Iris pigment epithelial cell (primary cell): ENCODE results near the gene PNKD.
A peak's percentile ranks its signal among the peaks of the same experiment; 100 is the strongest.
"Not testable (repeated sequence)": the region's sequence is repeated elsewhere in the genome, so short reads cannot be mapped to it uniquely, and the experiment has no call there.

Experiments
- DNase-seq: peaks from one replicate; pipeline ENCODE4 v3.0.0-alpha.2; 2011; ENCODE audit warnings: low read depth

The PNKD gene

DNA sequence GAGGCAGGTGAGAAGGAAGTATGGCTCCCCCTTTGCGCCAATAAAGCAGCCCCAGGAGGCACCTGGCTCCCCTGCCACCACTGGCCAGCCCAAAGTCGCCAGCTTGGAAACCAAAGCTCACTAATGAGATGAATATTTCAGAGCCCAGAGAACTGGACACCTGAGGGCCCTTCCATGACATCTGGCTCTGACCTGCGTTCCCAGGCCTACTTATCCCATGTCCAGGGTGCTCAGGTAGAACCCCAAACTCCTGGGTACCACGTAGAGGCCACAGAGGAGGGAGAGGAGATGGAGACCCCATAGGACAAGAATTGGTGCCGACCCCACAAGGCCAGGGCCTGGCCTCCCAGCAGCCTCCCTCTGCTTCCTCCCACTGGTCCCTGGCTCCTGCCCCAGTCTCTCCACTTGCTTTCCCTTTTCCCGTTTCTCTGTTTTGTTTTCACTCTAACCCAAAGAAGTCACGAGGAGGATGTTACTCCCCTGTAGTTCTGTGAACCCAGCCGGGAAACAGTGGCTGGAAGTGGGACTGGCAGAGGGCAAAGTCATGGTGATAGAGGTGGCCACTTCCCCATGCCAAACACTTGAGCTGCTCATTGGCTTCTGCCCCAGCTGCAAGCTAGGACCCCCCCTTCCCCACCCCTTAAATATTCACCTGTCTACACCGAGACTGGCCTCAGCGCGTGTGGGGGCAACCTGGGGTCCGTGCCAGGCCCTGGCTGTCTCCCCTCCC, 21.2 kb downstream of the PNKD start:
- no peak for DNase-seq

DNA sequence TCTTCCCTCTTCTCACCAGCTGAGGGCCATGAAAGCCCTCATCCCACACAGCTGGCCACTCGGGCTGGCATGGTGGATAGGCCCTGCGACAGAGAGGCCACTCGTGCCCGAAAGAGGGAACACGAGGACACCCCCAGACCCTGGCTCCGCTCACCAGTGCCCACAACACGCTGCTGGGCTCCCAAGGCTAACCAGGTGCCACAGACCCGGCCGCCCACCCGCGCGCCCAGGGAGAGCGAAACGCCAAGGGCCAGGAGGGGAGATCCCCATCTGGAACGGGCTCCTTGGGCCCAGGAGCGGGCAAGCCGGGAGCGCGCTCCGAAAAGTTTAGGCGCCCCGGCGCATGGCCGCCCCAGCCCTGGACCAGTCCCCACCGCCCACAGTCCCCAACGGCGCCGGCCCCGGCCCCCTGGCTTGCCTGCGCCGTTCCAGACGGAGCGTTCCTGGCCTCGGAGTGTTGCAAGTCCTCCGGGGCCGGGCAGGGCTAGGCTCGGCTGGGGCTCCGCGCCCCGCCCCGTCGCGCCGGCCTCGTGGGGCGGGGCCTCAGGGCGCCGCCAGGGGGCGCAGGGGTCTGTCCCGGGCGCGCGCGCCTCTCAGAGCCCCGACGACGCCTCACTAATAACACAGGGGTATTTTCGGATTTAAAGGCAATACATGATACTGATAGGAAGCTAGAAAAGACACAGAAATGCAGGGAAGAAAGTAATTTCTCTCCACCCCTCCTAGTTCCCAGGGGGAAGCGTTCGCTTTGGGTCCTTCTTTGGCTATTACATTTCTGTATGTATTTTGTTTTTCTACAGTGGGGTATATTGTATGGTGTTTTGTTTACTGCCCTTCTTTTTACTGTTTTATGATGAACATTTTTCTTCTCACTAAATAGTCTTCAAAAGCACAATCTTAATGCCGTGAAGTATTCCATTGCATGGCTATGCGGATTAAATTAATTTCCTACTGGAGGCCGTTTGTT, 22.0 kb downstream of the PNKD start, which contains the start of gene TMBIM1:
Gene TMBIM1 (minus strand): TSS at position 456 of the 967 bp plus-strand sequence. CDS start 10,362 bp downstream, outside the sequence.
- DNase-seq = peak; percentile 75

DNA sequence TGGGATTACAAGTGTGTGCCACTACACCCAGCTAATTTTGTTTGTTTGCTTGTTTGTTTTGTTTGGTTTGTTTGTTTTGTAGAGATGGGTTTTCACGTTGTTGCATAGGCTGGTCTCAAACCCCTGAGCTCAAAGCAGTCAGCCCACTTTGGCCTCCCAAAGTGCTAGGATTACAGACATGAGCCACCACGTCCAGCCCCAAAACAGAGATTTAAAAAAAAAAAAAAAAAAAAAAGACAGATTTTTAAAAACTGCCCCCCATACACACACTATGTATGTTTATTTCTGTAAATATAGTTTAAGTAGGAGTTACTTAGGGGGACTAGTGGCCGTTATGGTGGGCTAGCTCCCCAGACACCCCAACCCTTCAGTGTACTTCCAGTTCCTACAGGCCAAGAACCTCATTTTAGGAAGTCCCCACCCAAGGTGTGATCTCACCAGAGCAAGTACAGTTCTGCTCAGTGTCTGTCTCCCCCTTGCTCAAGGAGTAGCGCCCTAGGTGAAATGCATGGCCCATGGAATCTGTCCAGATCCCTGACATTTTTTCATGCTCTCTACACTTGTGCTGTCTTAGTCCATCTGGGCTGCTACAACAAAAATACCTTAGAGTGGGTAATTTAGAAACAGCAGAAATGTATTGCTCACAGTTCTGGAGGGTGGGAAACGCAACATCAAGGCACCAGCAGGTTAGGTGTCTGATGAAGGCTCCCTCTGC, 23.6 kb downstream of the PNKD start:
- DNase-seq = no peak

DNA sequence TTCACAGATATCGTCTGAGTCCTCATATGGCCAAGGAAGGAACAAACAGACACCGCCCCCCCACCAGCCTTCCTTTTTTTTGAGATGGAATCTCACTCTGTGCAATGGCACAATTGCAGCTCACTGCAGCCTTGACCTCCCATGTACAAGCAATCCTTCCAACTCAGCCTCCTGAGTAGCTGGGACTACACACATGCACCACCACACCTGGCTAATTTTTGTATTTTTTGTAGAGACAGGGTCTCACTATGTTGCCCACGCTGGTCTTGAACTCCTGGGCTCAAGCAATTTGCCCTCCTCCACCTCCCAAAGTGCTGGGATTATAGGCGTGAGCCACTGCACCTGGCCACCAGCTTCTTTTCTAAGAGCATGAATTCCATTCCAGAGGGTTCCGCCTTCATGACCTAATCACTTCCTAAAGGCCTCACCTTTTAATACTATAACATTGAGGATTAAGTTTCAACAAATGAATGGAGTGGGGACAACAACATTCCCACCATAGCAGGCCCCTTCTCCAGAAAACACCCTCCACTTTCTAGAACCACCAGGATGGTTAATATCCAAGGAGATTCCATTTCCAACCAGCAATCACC, 24.2 kb downstream of the PNKD start:
- DNase-seq = no peak

DNA sequence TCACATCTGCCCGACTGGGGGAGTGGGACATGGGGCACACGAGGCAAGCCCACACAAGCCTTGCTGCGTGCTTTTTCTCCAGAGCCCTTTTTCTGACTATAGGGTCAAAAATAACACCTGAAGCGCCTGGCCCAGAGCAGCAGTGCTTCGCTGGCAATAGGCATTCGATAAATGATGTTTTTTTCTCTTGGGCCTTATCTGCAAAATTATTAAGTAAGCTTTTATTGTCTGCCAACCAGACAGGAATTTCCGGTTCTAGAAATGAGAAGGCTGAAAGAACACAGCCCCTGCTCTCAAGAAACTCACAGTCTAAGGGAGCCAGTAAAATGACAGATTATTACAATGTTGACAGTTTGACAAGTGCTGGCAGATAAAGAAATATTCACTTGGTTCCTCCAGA, 24.7 kb downstream of the PNKD start:
- DNase-seq = no peak

DNA sequence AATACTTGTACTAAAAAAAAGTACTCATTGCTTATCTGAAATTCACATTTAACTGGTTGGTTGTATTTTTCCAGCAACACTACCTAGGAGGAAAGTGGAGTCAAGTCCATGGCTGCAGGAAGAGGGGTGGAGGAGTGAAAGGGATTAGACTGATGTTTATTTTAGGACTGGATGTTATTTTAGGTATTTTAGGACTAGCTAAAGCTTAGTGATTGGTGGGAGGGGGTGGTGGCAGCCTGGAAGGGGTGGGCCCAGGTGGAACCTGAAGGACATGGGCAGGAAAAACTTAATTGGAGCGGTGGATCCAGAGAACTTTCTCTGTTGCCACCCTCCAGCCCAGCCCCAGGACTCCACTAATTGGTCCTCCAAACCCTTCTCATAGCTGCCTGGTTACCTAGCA, 25.9 kb downstream of the PNKD start:
- no peak for DNase-seq

DNA sequence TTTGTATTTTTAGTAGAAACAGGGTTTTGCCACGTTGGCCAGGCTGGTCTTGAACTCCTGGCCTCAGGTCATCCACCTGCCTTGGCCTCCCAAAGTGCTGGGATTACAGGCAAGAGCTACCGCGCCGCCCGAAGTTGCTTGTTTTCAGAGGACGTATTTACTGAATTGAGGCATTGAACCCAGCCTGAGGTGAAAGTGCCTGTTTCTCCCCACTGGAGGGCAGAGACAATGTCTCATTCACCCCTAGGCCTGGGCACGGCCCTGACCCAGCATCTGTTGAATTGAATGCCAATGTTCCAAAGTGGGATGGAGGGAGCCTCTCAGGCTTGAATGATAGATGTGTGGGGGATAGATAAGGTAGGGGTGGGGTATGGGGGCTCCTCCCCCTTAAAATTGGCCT, 26.5 kb downstream of the PNKD start:
- DNase-seq = no peak

DNA sequence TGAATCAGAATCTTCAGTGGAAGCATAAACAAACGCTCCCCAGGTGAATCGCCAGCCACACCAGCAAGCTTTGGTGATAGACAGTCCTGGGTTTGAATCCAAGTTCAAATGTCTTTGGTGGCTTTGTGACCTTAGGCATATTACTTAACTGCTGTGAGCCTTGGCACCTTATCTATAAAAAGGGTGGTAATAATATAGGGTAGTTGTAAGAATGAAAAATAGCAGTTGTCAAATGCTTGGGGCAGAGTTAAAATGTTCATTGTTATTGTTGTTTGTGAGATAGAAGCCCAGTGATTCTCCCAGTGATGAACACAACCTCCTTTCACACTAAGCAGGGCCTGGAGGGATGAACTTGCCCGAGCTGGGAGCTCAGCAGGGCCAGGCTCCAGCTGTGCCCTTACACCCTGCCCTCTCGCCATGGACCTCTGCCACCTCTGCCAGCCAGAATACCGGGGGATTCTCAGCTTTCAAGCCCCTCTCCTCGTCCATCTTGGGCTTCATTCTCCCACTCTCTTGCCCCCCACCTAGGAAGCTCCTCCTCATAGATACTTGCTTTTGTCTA, 28.1 kb downstream of the PNKD start:
- no peak for DNase-seq

DNA sequence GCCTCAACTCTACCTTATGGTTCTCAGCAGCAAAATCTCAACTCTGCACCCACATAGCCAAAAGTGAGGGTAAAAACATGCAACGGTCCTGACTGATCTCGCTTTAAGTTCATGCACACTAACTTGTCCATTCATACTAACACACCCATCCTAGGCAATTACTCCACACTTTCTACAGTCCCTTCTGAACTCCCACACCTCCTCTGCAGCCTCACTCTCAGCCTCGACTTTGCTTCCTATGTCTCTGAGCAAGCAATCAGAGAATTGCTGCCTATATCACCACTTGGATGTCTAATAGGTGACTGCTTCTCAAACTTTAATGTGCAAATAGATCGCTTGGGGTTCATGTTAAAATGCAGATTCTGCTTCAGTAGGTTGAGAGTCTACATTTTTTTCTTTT, 29.8 kb downstream of the PNKD start:
- DNase-seq = no peak

DNA sequence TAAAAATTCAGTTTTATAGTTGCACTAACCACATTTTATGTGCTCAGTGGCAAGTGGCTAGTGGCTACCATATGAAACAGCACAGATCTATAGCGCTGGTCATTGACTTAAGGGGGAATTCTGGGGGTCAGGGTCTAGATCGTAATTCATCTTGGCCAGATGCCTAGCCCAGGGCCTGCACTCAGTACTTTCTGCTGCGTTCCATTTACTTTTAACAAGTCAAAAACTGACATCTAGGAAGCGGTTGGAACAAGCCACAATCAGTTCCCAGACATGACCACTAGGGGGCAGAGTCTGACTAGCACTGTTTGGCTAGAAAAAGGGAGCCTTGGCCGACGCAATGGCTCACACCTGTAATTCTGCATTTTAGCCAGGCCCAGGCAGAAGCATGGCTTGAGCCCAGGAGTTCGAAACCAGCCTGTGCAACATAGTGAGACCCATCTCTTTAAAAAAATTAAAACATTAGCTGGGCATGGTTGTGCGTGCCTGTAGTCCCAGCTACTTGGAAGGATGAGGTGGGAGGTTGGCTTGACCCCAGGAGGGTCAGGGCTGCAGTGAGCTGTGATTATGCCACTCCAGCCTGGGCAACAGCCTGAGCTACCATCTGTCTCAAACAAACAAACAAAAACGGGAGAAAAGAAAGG, 31.0 kb downstream of the PNKD start:
- peak; percentile 73 for DNase-seq

DNA sequence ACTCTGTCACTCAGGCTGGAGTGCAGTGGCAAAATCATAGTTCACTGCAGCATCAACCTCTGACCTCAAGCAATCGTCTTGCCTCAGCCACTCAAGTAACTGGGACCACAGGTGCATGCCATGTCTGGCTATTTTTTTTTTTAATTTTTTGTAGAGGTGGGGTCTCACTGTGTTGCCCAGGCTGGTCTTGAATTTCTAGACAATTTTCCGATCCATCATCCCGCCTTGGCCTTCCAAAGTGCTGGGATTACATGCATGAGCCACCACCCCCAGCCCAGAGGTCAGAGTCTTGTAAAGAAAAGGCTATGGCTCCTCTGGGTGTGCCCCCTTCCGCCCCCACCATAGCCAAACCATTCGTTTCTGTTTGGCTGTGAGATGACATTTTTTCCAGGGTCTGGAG, 35.1 kb downstream of the PNKD start:
- DNase-seq = no peak

DNA sequence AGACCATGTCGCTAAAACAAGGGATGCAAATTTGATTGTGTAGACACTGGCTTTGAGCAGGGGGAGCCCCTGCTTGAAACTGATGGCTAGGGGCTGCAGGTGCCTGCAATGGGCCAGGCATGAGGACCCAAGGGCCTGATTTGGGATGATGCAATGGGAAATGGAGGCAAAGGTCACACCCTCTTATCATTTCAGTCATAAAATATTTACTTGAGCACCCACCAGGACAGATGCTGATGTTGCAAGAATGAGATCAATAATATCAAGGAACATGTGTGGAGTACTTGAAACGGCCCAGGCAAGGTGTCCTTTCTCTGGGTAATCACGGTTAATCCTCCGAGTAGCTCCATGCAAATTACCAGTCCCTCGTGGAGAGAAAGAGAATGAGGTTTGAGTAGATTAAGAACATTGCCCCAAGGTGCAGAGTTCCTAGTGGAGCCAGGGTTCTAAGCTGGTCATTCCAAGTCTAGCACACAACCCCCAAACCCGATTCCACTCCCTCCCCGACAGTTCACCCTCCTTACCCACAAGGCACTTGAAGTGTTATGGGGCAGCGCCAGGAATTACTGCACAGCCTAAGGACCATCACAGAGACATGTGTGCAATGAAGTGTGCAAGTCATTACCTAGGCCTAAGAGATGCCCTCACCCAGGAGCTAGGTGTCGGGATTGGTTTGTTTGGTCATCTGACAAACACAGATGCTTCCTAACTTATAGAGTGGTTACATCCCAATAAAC, 36.0 kb downstream of the PNKD start:
- DNase-seq = no peak

DNA sequence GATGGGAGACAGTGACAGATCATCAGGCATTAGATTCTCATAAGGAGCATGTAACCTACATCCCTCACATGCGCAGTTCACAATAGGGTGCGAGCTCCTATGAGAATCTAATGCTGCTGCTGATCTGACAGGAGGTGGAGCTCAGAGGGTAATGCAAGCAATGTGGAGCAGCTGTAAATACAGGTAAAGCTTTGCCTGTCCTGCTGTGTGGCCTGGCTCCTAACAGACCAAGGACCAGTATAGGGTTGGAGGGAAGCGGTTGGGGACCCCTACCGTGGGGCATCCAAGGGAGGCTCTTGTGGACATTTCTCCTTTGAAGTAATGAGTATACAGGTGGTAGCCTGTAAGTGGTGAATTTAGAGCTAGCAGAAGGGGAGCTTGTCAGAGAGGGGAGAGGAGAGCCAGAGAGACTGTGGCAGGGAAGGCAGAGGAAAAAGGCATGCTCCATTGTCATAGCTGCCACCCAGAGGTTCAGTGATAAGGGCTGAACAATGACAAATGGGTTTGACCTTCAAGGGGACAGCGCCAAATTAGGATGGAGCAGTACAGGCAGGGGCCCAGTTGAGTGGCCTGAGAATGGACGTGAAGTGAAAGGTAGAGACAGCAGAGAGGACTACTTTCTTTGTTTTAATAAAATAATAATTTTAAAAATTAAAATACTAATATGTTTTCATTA, 37.2 kb downstream of the PNKD start:
- DNase-seq = no peak

DNA sequence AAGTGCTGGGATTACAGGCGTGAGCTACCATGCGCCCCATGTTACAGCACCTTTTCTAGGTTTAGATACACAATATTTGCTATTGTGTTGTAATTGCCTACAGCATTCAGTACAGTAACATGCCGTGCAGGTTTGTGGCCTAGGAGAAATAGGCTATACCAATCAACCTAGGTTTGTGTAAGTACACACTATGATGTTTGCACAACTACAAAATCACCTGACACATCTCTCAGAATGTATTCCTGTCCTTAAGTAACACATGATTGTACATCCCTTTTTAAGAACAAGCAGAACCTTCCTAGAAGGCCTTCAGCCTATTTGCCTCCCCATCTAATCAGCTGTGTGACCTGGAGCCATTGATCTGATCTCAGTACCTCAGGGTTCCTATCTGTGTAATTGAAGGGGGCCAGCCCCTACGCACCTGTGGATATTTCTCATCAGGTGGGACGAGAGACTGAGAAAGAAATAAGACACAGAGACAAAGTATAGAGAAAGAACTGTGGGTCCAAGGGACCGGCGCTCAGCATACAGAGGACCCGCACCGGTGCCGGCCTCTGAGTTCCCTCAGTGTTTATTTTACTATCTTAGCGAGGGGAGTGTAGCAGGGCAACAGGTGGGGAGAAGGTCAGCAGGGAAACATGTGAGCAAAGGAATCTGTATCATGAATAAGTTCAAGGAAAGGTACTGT, 40.7 kb downstream of the PNKD start:
- no peak for DNase-seq

DNA sequence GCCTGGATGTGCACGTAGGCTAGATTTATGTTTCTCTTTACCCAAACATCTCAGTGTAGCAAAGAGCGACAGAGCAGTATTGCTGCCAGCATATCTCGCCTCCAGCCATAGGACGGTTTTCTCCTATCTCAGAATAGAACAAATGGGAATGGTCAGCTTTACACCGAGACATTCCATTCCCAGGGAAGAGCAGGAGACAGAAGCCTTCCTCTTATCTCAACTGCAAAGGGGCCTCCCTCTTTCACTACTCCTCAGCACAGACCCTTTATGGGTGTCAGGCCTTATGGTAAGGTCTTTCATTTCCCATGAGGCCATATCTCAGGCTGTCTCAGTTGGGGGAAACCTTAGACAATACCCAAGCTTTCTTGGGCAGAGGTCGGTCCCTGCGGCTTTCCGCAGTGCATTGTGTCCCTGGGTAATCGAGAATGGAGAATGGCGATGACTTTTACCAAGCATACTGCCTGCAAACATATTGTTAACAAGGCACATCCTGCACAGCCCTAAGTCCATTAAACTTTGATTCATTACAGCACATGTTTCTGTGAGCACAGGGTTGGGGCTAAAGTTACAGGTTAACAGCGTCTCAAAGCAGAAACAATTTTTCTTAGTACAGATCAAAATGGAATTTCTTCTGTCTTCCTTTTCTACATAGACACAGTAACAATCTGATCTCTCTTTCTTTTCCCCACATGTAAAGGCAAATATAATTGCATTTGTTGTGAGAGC, 41.4 kb downstream of the PNKD start:
- DNase-seq = not testable (repeated sequence)

DNA sequence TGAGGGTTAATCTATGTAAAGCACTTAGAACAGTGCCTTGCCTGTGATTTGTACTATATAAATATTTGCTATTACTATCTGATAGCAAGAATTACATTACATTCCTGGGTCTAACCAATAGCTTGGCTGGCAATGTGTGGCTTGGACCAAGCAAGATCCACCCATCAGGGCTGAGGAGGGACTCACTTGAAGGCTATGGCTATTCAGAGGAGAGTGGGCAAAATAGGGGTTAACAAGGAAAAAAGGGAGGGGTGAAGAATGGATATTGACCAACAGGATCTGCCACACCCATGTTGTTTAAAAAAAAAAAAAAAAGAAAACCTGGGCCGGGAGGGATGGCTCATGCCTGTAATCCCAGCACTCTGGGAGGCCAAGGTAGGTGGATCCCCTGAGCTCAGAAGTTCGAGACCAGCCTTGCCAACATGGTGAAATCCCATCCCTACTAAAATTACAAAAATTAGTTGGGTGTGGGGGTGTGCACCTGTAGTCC, 42.0 kb downstream of the PNKD start:
- DNase-seq = no peak

DNA sequence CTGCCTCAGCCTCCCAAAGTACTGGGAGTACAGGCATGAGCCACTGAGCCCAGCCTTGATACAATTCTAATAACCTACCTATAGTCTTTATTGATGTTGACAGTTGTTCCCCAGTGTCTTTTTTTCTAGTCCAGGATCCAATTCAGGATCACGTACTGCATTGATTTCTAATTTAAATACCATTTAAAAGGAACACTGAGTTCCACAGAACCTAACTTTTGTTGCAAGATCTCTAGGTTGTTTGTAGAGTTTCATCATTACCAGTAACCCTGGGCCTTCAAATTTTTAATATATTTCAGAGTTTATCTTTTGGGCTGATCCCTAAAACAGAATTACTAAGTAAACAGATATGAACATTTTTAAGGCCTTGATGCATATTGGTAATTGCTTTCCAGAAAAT, 43.0 kb downstream of the PNKD start:
- no peak for DNase-seq

DNA sequence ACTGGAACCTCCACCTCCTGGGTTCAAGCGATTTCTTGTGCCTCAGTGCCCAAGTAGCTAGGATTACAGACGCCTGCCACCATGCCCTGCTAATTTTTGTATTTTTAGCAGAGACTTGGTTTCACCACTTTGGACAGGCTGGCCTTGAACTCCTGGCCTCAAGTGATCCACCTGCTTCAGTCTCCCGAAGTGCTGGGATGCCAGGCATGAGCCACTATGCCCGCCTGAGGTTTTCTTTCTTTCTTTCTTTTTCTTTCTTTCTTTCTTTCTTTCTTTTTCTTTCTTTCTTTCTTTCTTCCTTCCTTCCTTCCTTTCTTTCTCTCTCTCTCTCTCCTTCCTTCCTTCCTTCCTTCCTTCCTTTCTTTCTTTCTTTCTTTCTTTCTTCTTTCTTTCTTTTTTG, 44.4 kb downstream of the PNKD start:
- DNase-seq = not testable (repeated sequence)
